H1 (cell line): Measurements from ENCODE around the gene TLE4. TPM values are rescaled to one million over a fixed set of nuclear protein-coding genes. Genes with fewer than 3 reads are reported as not detected.

Source experiments
- CTCF ChIA-PET: fragments of 300-600 bp; sonication (Branson Sonifier 250); formaldehyde crosslinking; loops from one replicate; lab custom pipeline; 2021; ENCODE audit not compliant: partially characterized antibody; lab: Charles Lee
- POLR2A ChIA-PET: fragments of 300-600 bp; sonication (Branson Sonifier 250); formaldehyde crosslinking; loops from one replicate; lab custom pipeline; 2021; ENCODE audit warnings: inconsistent platforms; ENCODE audit not compliant: partially characterized antibody; lab: Charles Lee
- DNase-seq, 2 experiments: peaks; one replicate each; pipeline versions ENCODE4 v3.0.0 to v3.0.0-alpha.2; 2010 to 2022; ENCODE audit warnings: low spot score in 2 of 2, low read depth in 1 of 2, mixed read lengths in 1 of 2
- FAIRE-seq: peaks from 2 replicates; lab custom pipeline; 2011; peaks lifted over from hg19 to GRCh38; lab: Jason Lieb, UNC
- H2AFZ ChIP-seq: 2 replicates; pipeline ENCODE4 v1.8.1; 2012; ENCODE audit warnings: low read length, inconsistent platforms
- H2AK5ac ChIP-seq: 2 replicates; pipeline ENCODE4 v1.6.1; 2013; ENCODE audit warnings: low read depth, low read length
- H2BK120ac ChIP-seq: replicated peaks from 2 replicates; pipeline ENCODE3; 2013; ENCODE audit warnings: low read depth, low read length, inconsistent platforms
- H2BK12ac ChIP-seq: 2 replicates; pipeline ENCODE4 v1.6.1; 2013; ENCODE audit warnings: low read depth, low read length
- H2BK15ac ChIP-seq: 2 replicates; pipeline ENCODE4 v1.6.1; 2013; ENCODE audit warnings: low read length
- H2BK20ac ChIP-seq: 2 replicates; pipeline ENCODE4 v1.6.1; 2013; ENCODE audit warnings: low read length
- H2BK5ac ChIP-seq: 2 replicates; pipeline ENCODE4 v1.6.1; 2013; ENCODE audit warnings: low read depth, low read length
- H3K14ac ChIP-seq: 2 replicates; pipeline ENCODE4 v1.6.1; 2013; ENCODE audit warnings: inconsistent platforms; ENCODE audit not compliant: insufficient read length
- H3K18ac ChIP-seq: 2 replicates; pipeline ENCODE4 v1.6.1; 2013; ENCODE audit warnings: low read length; ENCODE audit errors: extremely low read depth
- H3K23ac ChIP-seq: 2 replicates; pipeline ENCODE4 v1.6.1; 2013; ENCODE audit warnings: inconsistent platforms; ENCODE audit not compliant: insufficient read length
- H3K23me2 ChIP-seq: 2 replicates; pipeline ENCODE4 v1.6.1; 2013; ENCODE audit warnings: low read depth, low read length
- H3K27ac ChIP-seq: 2 replicates; pipeline ENCODE4 v1.6.1; 2011; ENCODE audit warnings: low read depth, low read length, inconsistent platforms
- H3K27me3 ChIP-seq, 4 experiments: replicated peaks in 1 of 4; 1 replicate in 1 of 4; 2 replicates in 3 of 4; pipeline versions ENCODE4 v1.6.1 to v1.8.1; 2011 to 2013; ENCODE audit warnings: low read length in 3 of 4, mild to moderate bottlenecking in 3 of 4, inconsistent platforms in 2 of 4, mixed read lengths in 2 of 4, moderate library complexity in 1 of 4; ENCODE audit not compliant: control insufficient read depth in 3 of 4, insufficient read depth in 3 of 4; ENCODE audit errors: extremely low read depth in 1 of 4
- H3K36me3 ChIP-seq, 4 experiments: 2 replicates each; pipeline versions ENCODE4 v1.6.1 to v1.8.1; 2011 to 2013; ENCODE audit warnings: mild to moderate bottlenecking in 4 of 4, low read length in 3 of 4, moderate library complexity in 2 of 4, control low read depth in 1 of 4, inconsistent platforms in 1 of 4; ENCODE audit not compliant: insufficient read depth in 4 of 4, control insufficient read depth in 2 of 4
- H3K4ac ChIP-seq: replicated peaks from 2 replicates; pipeline ENCODE3; 2013; ENCODE audit warnings: low read length, low read depth, mixed read lengths, inconsistent platforms; ENCODE audit not compliant: insufficient read length
- H3K4me1 ChIP-seq, 4 experiments: replicated peaks in 1 of 4; 1 replicate in 1 of 4; 2 replicates in 3 of 4; pipeline versions ENCODE4 v1.6.1 to v1.8.1; 2011 to 2013; ENCODE audit warnings: low read length in 3 of 4, inconsistent platforms in 2 of 4, mixed read lengths in 1 of 4; ENCODE audit not compliant: insufficient read depth in 4 of 4, control insufficient read depth in 3 of 4
- H3K4me2 ChIP-seq, 2 experiments: 2 replicates each; pipeline versions ENCODE4 v1.6.1 to v1.8.1; 2011 to 2013; ENCODE audit warnings: low read depth in 2 of 2, low read length in 2 of 2, control low read depth in 1 of 2, inconsistent platforms in 1 of 2, mild to moderate bottlenecking in 1 of 2; ENCODE audit not compliant: insufficient read depth in 1 of 2
- H3K4me3 ChIP-seq, 4 experiments: fragments of 200-600, 300-600 bp in 1 of 4; sonication (generic), shearing (Covaris generic), sonication (Bioruptor Twin) in 1 of 4; 2 replicates each; pipeline versions ENCODE4 v1.5.1 to v1.8.1; 2011 to 2016; ENCODE audit warnings: low read length in 4 of 4, low read depth in 3 of 4, control low read depth in 2 of 4, inconsistent platforms in 2 of 4, mild to moderate bottlenecking in 2 of 4, mixed read lengths in 1 of 4, moderate library complexity in 1 of 4; ENCODE audit not compliant: insufficient read depth in 2 of 4; ENCODE audit errors: extremely low read depth in 1 of 4
- H3K56ac ChIP-seq: replicated peaks from 2 replicates; pipeline ENCODE3; 2013; ENCODE audit warnings: low read depth, mild to moderate bottlenecking, mixed read lengths, low read length, inconsistent platforms; ENCODE audit not compliant: insufficient read length
- H3K79me1 ChIP-seq: 2 replicates; pipeline ENCODE4 v1.6.1; 2013; ENCODE audit warnings: low read depth, low read length, control low read depth
- H3K79me2 ChIP-seq, 2 experiments: 2 replicates each; pipeline versions ENCODE4 v1.6.1 to v1.8.1; 2012 to 2013; ENCODE audit warnings: low read length in 2 of 2, mild to moderate bottlenecking in 2 of 2, inconsistent platforms in 1 of 2; ENCODE audit not compliant: insufficient read depth in 2 of 2, control insufficient read depth in 1 of 2
- H3K9ac ChIP-seq, 4 experiments: replicated peaks in 1 of 4; 1 replicate in 1 of 4; 2 replicates in 3 of 4; pipeline versions ENCODE4 v1.6.1 to v1.8.1; 2011 to 2013; ENCODE audit warnings: low read depth in 3 of 4, low read length in 3 of 4, control low read depth in 2 of 4, mild to moderate bottlenecking in 2 of 4, moderate library complexity in 2 of 4, inconsistent platforms in 1 of 4; ENCODE audit errors: extremely low read depth in 1 of 4
- H3K9me3 ChIP-seq, 2 experiments: 2 replicates each; pipeline versions ENCODE4 v1.6.1 to v1.8.1; 2012 to 2013; ENCODE audit warnings: mild to moderate bottlenecking in 2 of 2, moderate library complexity in 2 of 2, control low read depth in 1 of 2, inconsistent platforms in 1 of 2, low read depth in 1 of 2, low read length in 1 of 2, mixed read lengths in 1 of 2; ENCODE audit not compliant: insufficient read depth in 2 of 2
- H4K20me1 ChIP-seq, 2 experiments: replicated peaks in 1 of 2; 2 replicates each; pipeline versions ENCODE3 to v1.8.1; 2011 to 2013; ENCODE audit warnings: inconsistent platforms in 2 of 2, low read length in 2 of 2, mild to moderate bottlenecking in 1 of 2; ENCODE audit not compliant: insufficient read depth in 2 of 2, control insufficient read depth in 1 of 2
- H4K5ac ChIP-seq: 2 replicates; pipeline ENCODE4 v1.6.1; 2013; ENCODE audit warnings: low read length, low read depth, mixed read lengths, inconsistent platforms; ENCODE audit not compliant: insufficient read length
- H4K8ac ChIP-seq: 2 replicates; pipeline ENCODE4 v1.8.0; 2013; ENCODE audit warnings: mild to moderate bottlenecking, moderate library complexity, low read length, inconsistent platforms; ENCODE audit not compliant: insufficient read depth; ENCODE audit errors: extremely low read depth
- H4K91ac ChIP-seq: replicated peaks from 2 replicates; pipeline ENCODE3; 2013; ENCODE audit warnings: low read length, mixed read lengths, inconsistent platforms; ENCODE audit not compliant: insufficient read length
- RAD21 ChIP-seq, 2 experiments: IDR thresholded peaks in 1 of 2; conservative IDR thresholded peaks in 1 of 2; 2 replicates each; pipeline ENCODE4 v1.6.1; 2011; ENCODE audit warnings: low read depth in 2 of 2, low read length in 2 of 2, improper control_type of control experiment in 1 of 2, inconsistent platforms in 1 of 2, mild to moderate bottlenecking in 1 of 2, moderate library complexity in 1 of 2
- TEAD4 ChIP-seq: IDR thresholded peaks from 2 replicates; pipeline ENCODE4 v1.6.1; 2012; ENCODE audit warnings: low read depth, low read length, inconsistent platforms, mixed read lengths
- ZNF274 ChIP-seq: IDR thresholded peaks from 2 replicates; pipeline ENCODE4 v1.7.0; 2012; ENCODE audit warnings: low read length, borderline replicate concordance; ENCODE audit errors: extremely low read depth
- WGBS, 2 experiments: shearing (Covaris generic) in 1 of 2; methylation state at CpG; one replicate each; pipeline versions ENCODE4 v1.1.6 to v1.1.7; 2013 to 2015; ENCODE audit warnings: low lambda C conversion rate in 2 of 2, mixed read lengths in 2 of 2, inconsistent platforms in 1 of 2, low coverage in 1 of 2, missing lambda C conversion rate in 1 of 2; ENCODE audit not compliant: insufficient replicate concordance in 2 of 2, insufficient coverage in 1 of 2, insufficient read length in 1 of 2; ENCODE audit errors: extremely low coverage in 1 of 2, missing lambda C conversion rate in 1 of 2; 5-methylcytosine and 5-hydroxymethylcytosine counted together
- polyA plus RNA-seq, 7 experiments: library from polyadenylated mRNA; depleted of rRNA in 3 of 7; stranded (reverse) in 5 of 7; unstranded in 2 of 7; fragments of >200 nt in 5 of 7; fragments of 200-250 nt in 2 of 7; gene quantifications; 1 replicate in 5 of 7; 2 replicates in 1 of 7; 4 replicates in 1 of 7; pipeline versions ENCODE4 v1.2.1 to v1.2.3, GENCODE V29; 2011 to 2013; ENCODE audit warnings: missing spikeins in 2 of 7, mixed read lengths in 2 of 7
- total RNA-seq: library from RNA; stranded (reverse); fragmentation: NEBNext Ultra II Directional; extraction: Animal tissue kit (Norgen Biotek cat#: 25700); gene quantifications from 2 replicates; pipeline ENCODE4 v1.2.1, GENCODE V29; 2021

TLE4 gene
- total and polyA plus RNA-seq, 2 of the 8 experiments (the other 6 are each of a cell fraction or from before 2014, with no cell fraction given) = 32.4 to 36.9 TPM

DNA sequence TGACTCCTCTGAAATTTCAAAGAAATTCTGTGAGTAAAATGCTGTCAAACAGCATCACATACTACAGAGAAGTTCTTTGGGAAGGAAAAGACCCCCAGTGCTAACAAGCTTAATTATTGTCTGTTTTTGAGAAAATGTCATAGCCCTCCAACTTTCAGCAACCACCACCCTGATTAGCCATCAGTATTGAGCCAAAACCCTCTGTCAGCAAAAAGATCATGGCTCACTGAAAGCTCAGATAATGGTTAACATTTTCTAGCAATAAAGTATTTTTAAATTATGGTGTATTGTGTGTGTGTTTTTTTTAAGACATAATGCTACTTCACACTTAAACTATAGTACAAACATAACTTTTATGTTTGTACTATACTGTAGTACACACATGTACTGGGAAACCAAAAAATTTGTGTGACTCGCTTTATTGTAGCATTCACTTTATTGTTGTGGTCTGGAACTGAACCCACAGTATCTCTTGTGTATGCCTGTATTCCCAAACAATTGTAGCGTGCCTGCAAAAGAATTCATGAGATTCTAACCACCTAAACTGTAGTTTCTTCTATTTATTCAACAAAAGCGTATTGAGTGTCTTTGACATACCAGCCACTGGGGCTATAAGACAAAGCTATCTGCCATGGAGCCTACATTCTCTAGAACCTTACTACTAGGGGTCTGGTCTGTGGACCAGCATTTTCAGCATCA lies 31.6 kb downstream of the TLE4 start:
- Histone ChIP-seq H4K8ac (no peak overlapping the region), H3K4ac (no peak overlapping the region), H4K91ac (no peak overlapping the region), H4K20me1 (peaks cover 2 to 3% of the 10 kb centered on the region in 2 experiments), H3K27ac (no peak overlapping the region), H3K23ac (no peak overlapping the region), H4K5ac (no peak overlapping the region), H2BK15ac (no peak overlapping the region), H3K36me3 (peaks cover 0 to 12% (median 1%) of the 10 kb centered on the region in 4 experiments; a peak in 3 of 8 replicates), H3K23me2 (no peaks in the 10 kb centered on the region), H3K9me3 (no peaks in the 10 kb centered on the region), H3K79me1 (no peaks in the 10 kb centered on the region; the same call in 1 of the 2 replicates), H2BK120ac (no peak overlapping the region), H3K9ac (no peak overlapping the region), H2BK20ac (no peak overlapping the region), H2BK5ac (no peak overlapping the region), H3K4me2 (no peak overlapping the region), H3K18ac (no peak overlapping the region), H3K4me3 (no peak overlapping the region), H2AK5ac (no peak overlapping the region), H3K4me1 (peaks cover 0 to 3% (median 0%) of the 10 kb centered on the region in 4 experiments; a peak in 1 of 7 replicates), H3K79me2 (peaks cover 0 to 32% of the 10 kb centered on the region in 2 experiments; a peak in 2 of 4 replicates), H3K56ac (no peak overlapping the region), H3K14ac (no peak overlapping the region), H2BK12ac (no peak overlapping the region), H2AFZ (no peak overlapping the region), H3K27me3 (no peaks in the 10 kb centered on the region)
- CTCF ChIA-PET = interaction anchor here (0.9 to 4.0 kb wide), 4 partner anchors 10 to 106 kb away, joined by 3 to 15 read pairs (median 4); no protein-coding TSS in a partner anchor
- no peak for DNase-seq
- no peak for FAIRE-seq
- TF ChIP-seq TEAD4 = peak; percentile 42; the same call in 1 of the 2 replicates
- TF ChIP-seq ZNF274 = no peak
- no peak for TF ChIP-seq RAD21 (IDR thresholded peaks at IDR 0.05 in 1 of 2, conservative IDR thresholded peaks at IDR 0.05 in 1 of 2; ENCODE audit: low read depth in 2 of 2, low read length in 2 of 2)
- POLR2A ChIA-PET = interaction anchor here (2.7 kb wide), 1 partner anchor 33 kb away, joined by 11 read pairs; the partner anchor contains the start of gene TLE4
- 90% methylated on average over 3 of the region's 3 CpGs; no CpG with 5 or more reads in 1 of the 2 experiments for WGBS, 2 experiments
